Astrocyte (in vitro differentiated cells and primary cell): ENCODE data around the gene MAP4K4. TPM values are rescaled to one million over a fixed set of nuclear protein-coding genes. Genes with fewer than 3 reads are reported as not detected.
A peak's percentile ranks its signal among the peaks of the same experiment; 100 is the strongest.

Experiments
- DNase-seq: peaks from one replicate; pipeline ENCODE4 v3.0.0-alpha.2; 2010; ENCODE audit warnings: low read depth
- FAIRE-seq: peaks from 2 replicates; lab custom pipeline; 2011; peaks lifted over from hg19 to GRCh38; lab: Jason Lieb, UNC
- H2AFZ ChIP-seq: 2 replicates; pipeline ENCODE4 v1.6.0; 2012; ENCODE audit warnings: low read depth, low read length, inconsistent platforms
- H3K27ac ChIP-seq: 2 replicates; pipeline ENCODE4 v1.5.1; 2011; ENCODE audit warnings: low read depth, low read length, inconsistent platforms
- H3K27me3 ChIP-seq: 2 replicates; pipeline ENCODE4 v1.6.0; 2011; ENCODE audit warnings: low read length, inconsistent platforms; ENCODE audit not compliant: insufficient read depth
- H3K36me3 ChIP-seq: 2 replicates; pipeline ENCODE4 v1.5.1; 2011; ENCODE audit warnings: low read length, inconsistent platforms; ENCODE audit not compliant: insufficient read depth
- H3K4me1 ChIP-seq: 2 replicates; pipeline ENCODE4 v1.5.1; 2011; ENCODE audit warnings: low read length, inconsistent platforms; ENCODE audit not compliant: insufficient read depth
- H3K4me2 ChIP-seq: 2 replicates; pipeline ENCODE4 v1.6.0; 2012; ENCODE audit warnings: low read length, inconsistent platforms
- H3K4me3 ChIP-seq: 2 replicates; pipeline ENCODE4 v1.5.1; 2011; ENCODE audit warnings: low read depth, mild to moderate bottlenecking, low read length, inconsistent platforms; ENCODE audit not compliant: insufficient read depth
- H3K79me2 ChIP-seq: 2 replicates; pipeline ENCODE4 v1.6.0; 2012; ENCODE audit warnings: mild to moderate bottlenecking, low read length, inconsistent platforms; ENCODE audit not compliant: insufficient read depth
- H3K9ac ChIP-seq: 2 replicates; pipeline ENCODE4 v1.6.0; 2012; ENCODE audit warnings: mild to moderate bottlenecking, low read length, inconsistent platforms
- H3K9me3 ChIP-seq: 2 replicates; pipeline ENCODE4 v1.5.1; 2012; ENCODE audit warnings: low read depth, mild to moderate bottlenecking, low read length, inconsistent platforms; ENCODE audit not compliant: insufficient read depth
- H4K20me1 ChIP-seq: 2 replicates; pipeline ENCODE4 v1.6.0; 2012; ENCODE audit warnings: low read length, inconsistent platforms; ENCODE audit not compliant: insufficient read depth
- H3K27ac Mint-ChIP-seq: one replicate; pipeline ENCODE4 v1.8.0; 2021; ENCODE audit warnings: mild to moderate bottlenecking, mixed read lengths; ENCODE audit not compliant: unreplicated experiment
- H3K27me3 Mint-ChIP-seq: one replicate; pipeline ENCODE4 v1.8.0; 2021; ENCODE audit warnings: low read depth, mixed read lengths; ENCODE audit not compliant: unreplicated experiment
- H3K36me3 Mint-ChIP-seq: one replicate; pipeline ENCODE4 v1.8.0; 2021; ENCODE audit warnings: low read depth, mixed read lengths; ENCODE audit not compliant: unreplicated experiment
- H3K4me1 Mint-ChIP-seq: one replicate; pipeline ENCODE4 v1.8.0; 2021; ENCODE audit warnings: low read depth, mixed read lengths; ENCODE audit not compliant: unreplicated experiment
- H3K4me3 Mint-ChIP-seq: one replicate; pipeline ENCODE4 v1.8.0; 2021; ENCODE audit warnings: mild to moderate bottlenecking, moderate library complexity, mixed read lengths; ENCODE audit not compliant: unreplicated experiment
- H3K9me3 Mint-ChIP-seq: one replicate; pipeline ENCODE4 v1.8.0; 2021; ENCODE audit warnings: mild to moderate bottlenecking, mixed read lengths; ENCODE audit not compliant: unreplicated experiment
- CTCF ChIP-seq: IDR thresholded peaks from 2 replicates; pipeline ENCODE4 v1.5.1; 2011; ENCODE audit warnings: low read depth, mild to moderate bottlenecking, inconsistent platforms, low read length, moderate library complexity; ENCODE audit not compliant: insufficient read depth
- EZH2 ChIP-seq: IDR thresholded peaks from 2 replicates; pipeline ENCODE4 v1.6.1; 2012; ENCODE audit warnings: mild to moderate bottlenecking, low read length, inconsistent platforms; ENCODE audit not compliant: insufficient read depth
- total RNA-seq: library from RNA; stranded (reverse); gene quantifications from 2 replicates; pipeline ENCODE4 v1.2.1, GENCODE V29; 2021

The MAP4K4 gene
- total RNA-seq, 1 donor from 2014 or later = 231 TPM

- H3K36me3 ChIP-seq = no peaks in the 10 kb centered on the region
- Mint-ChIP-seq H3K9me3 (no peaks in the 10 kb centered on the region), H3K4me1 (peaks cover 65% of the 10 kb centered on the region), H3K27ac (peak overlapping the region; percentile 96), H3K27me3 (no peaks in the 10 kb centered on the region), H3K36me3 (peaks cover 4% of the 10 kb centered on the region), H3K4me3 (peak overlapping the region; percentile 54)
- H2AFZ ChIP-seq = no peak overlapping the region
- H3K9ac ChIP-seq = peak overlapping the region; percentile 47
- peaks cover 45% of the 10 kb centered on the region for H3K4me1 ChIP-seq
- H3K79me2 ChIP-seq = peaks cover 89% of the 10 kb centered on the region
- H3K27me3 ChIP-seq = no peaks in the 10 kb centered on the region
- H3K27ac ChIP-seq = peak overlapping the region; percentile 75
- peak overlapping the region; percentile 38 for H3K4me2 ChIP-seq
- TF ChIP-seq EZH2 (no peak), CTCF (no peak)
- H4K20me1 ChIP-seq = peaks cover 56% of the 10 kb centered on the region
- FAIRE-seq (no peak), DNase-seq (peak; percentile 69)
- H3K9me3 ChIP-seq = no peaks in the 10 kb centered on the region
- H3K4me3 ChIP-seq = no peak overlapping the region
These were observed 60.5 kb downstream of the MAP4K4 start for GRCh38 chr2:101758001-101758400.

- Histone ChIP-seq H2AFZ (no peak overlapping the region), H3K9ac (peak overlapping the region; percentile 55), H4K20me1 (peaks cover 56% of the 10 kb centered on the region), H3K36me3 (no peaks in the 10 kb centered on the region), H3K9me3 (no peaks in the 10 kb centered on the region), H3K27me3 (no peaks in the 10 kb centered on the region), H3K79me2 (peaks cover 89% of the 10 kb centered on the region), H3K27ac (peak overlapping the region; percentile 75), H3K4me3 (no peak overlapping the region), H3K4me2 (peak overlapping the region; percentile 38), H3K4me1 (peaks cover 40% of the 10 kb centered on the region)
- peak; percentile 43 for FAIRE-seq
- H3K27me3 Mint-ChIP-seq = no peaks in the 10 kb centered on the region
- peaks cover 5% of the 10 kb centered on the region for H3K36me3 Mint-ChIP-seq
- TF ChIP-seq CTCF (no peak), EZH2 (no peak)
- H3K9me3 Mint-ChIP-seq = no peaks in the 10 kb centered on the region
- H3K4me1 Mint-ChIP-seq = peaks cover 63% of the 10 kb centered on the region
- peak; percentile 97 for DNase-seq
- peak overlapping the region; percentile 96 for H3K27ac Mint-ChIP-seq
- peak overlapping the region; percentile 57 for H3K4me3 Mint-ChIP-seq
These were observed 61.7 kb downstream of the MAP4K4 start for GRCh38 chr2:101759162-101759561.

DNA sequence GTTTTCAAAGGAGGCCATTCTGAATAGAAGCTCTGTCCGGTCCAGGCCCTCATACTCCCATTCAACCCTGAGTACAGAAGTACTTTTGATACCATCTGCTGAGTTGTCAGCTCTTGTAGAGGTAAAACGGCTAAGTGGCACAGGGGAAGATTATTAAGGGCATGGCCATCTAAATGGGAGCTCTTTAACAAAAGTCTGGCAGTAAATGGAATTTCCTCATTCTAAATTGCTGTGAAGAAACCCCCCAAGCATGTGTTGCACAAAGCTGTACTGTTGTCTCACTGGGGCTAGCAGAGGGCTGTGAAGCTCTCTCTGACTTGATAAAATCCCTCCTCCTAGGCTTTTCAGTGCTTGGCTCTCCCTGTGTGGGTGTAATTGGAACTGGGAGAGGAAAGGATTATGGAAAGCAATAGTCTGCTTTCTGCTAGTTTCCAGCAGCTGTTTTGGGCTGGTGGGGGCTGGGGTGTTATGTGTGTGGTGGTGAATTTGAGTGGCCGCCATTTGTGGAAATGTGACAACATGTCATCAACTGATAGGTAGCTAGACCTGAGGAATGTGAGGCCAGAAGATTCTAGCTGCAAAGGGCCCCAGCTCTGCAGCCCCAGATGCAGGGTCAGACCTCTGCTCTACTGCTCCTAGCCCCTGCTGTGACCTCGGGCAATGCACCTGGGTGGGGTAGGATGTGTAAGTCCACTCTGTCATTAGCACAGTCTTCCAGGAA lies 65.1 kb downstream of the MAP4K4 start:
- H3K4me3 ChIP-seq = no peak overlapping the region
- H3K9ac ChIP-seq = peak overlapping the region; percentile 4
- Mint-ChIP-seq H3K27ac (peak overlapping the region; percentile 29), H3K36me3 (peaks cover 5% of the 10 kb centered on the region), H3K4me3 (peak overlapping the region; percentile 17), H3K9me3 (no peaks in the 10 kb centered on the region), H3K4me1 (peaks cover 67% of the 10 kb centered on the region), H3K27me3 (no peaks in the 10 kb centered on the region)
- H4K20me1 ChIP-seq = peaks cover 60% of the 10 kb centered on the region
- FAIRE-seq (no peak), DNase-seq (no peak)
- H3K4me1 ChIP-seq = peaks cover 45% of the 10 kb centered on the region
- peak overlapping the region; percentile 36 for H3K27ac ChIP-seq
- no peaks in the 10 kb centered on the region for H3K9me3 ChIP-seq
- H3K79me2 ChIP-seq = peaks cover 86% of the 10 kb centered on the region
- H3K4me2 ChIP-seq = peak overlapping the region; percentile 25
- TF ChIP-seq CTCF (no peak), EZH2 (no peak)
- no peaks in the 10 kb centered on the region for H3K27me3 ChIP-seq
- H2AFZ ChIP-seq = no peak overlapping the region
- H3K36me3 ChIP-seq = no peaks in the 10 kb centered on the region
